Measurements from ENCODE around the gene FBH1.

- TF ChIP-seq CTCF (IDR thresholded peaks at IDR 0.05; ENCODE audit: poor library complexity, severe bottlenecking): no peak
- TF ChIP-seq POLR2AphosphoS5 (IDR thresholded peaks at IDR 0.05): no peak
- no peak for TF ChIP-seq EZH2 (IDR thresholded peaks at IDR 0.05; ENCODE audit: borderline replicate concordance, insufficient read depth, low read length, poor library complexity, severe bottlenecking)
- no peak for TF ChIP-seq RAD21 (conservative IDR thresholded peaks at IDR 0.05)
- no peak for TF ChIP-seq TAF1 (IDR thresholded peaks at IDR 0.05; ENCODE audit: low read depth)
Observed at GRCh38 chr10:5985029-5985428, 95.0 kb downstream of the FBH1 start.

All from neural cell (in vitro differentiated cells).